ENCODE measurements around the gene PI4KA. TPM values are rescaled to one million over a fixed set of nuclear protein-coding genes. Genes with fewer than 3 reads are reported as not detected.
A peak's percentile ranks its signal among the peaks of the same experiment; 100 is the strongest.
"Not testable (repeated sequence)": the region's sequence is repeated elsewhere in the genome, so short reads cannot be mapped to it uniquely, and the experiment has no call there.

The PI4KA gene
- polyA plus RNA-seq, 1 donor = 82.6 TPM

- no peak for DNase-seq
Observed at GRCh38 chr22:20724676-20725454, 133.7 kb downstream of the PI4KA start.

GRCh38 chr22:20721409-20722218, 137.0 kb downstream of the PI4KA start:
- DNase-seq = no peak

DNA sequence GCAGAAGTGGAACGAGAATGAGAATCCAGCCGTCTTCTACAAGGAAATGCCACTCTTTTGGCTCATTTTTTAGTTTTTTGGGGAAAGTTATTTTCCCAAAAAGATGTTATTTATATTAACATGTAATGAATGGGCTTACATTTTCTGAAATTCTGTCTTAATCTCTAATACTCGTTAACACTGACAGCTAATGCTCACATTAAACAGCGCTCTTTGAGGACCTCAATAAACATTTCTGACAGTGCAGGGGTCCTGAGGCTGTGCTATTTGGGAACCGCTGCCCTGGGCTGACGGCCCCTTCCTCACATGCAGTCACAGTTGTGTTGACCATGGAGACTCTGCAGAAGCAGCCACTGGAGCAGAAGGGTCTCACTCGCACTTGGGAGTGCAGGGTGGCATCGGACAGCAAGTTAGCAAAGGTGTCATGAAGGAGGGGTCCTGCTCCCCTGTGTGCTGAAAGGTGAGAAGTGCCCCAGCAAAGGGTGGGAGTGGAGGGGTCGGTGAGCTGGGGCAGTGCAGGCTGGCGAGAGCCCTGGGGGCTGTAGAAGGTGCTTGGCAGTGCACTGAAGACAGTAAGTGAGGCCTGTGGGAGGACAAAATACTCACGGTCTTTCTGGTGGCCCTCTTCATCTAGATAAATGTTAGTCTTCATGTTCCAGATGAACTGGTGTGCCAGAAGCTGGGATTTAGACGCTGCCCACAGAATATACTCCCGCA, 137.8 kb downstream of the PI4KA start:
- no peak for DNase-seq

DNA sequence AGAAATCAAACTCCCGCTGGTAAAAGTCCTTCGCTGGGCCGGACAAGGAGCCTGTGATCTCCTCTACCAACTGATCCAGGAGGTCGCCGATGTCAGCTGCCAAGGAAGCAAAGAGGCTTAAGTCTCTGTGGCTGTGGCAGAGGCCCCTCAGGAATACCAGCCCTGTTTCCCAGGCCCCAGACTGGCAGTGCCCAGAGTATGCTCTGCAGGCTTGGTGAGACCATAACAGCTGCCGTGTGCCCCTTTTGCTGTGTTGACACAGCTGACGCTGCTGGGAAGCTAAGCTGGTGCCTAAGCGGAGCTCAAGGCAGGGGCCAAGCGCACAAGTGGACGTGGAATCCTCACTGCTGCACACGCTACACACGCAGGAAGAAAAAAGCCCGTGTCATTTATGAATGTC, 139.9 kb downstream of the PI4KA start:
- not testable (repeated sequence) for DNase-seq

- DNase-seq = not testable (repeated sequence)
Observed at GRCh38 chr22:20717981-20718380, 140.6 kb downstream of the PI4KA start.

- not testable (repeated sequence) for DNase-seq
Observed at GRCh38 chr22:20717213-20717866, 141.3 kb downstream of the PI4KA start.

DNA sequence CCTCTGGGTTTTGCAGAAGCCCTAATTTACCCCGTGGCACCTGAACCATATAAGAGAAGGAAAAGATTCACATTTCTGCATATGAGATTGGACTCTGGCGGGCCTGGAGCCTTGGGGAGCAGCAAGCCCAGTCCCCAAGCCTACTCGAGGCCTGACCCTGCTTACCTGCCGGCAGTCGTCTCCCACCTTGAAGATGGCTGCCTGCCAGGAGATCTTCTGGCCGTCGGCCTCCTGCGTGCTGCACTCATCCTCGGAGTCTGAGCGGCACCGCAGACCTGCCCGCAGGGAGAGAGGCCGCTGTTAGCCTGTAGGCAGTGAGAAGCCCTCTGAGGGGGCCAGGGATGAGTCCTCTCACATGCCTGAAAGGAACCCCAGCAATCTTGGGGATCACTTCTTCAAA, 145.5 kb downstream of the PI4KA start:
- not testable (repeated sequence) for DNase-seq

DNA sequence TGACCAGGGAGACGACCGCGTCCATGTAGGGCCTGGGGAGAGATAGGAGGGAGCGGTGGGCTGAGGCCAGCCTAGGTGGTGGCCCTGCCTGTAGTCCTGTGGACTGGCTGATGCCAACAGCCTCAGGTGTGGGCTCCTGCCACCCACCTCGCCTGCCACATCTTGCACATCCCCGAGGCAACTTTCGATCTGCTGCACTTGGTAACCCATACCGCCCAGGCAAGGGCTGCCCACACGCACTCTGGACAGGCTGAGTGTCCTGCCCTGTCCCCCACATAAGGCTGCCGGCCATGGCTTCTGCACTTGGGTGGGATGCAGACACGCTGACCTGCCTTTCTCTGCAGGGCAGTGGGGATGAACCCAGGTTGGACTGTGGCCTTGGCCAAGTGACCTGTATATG, 148.6 kb downstream of the PI4KA start:
- DNase-seq = not testable (repeated sequence)

- DNase-seq = not testable (repeated sequence)
Observed at GRCh38 chr22:20707549-20708118, 151.0 kb downstream of the PI4KA start.

DNA sequence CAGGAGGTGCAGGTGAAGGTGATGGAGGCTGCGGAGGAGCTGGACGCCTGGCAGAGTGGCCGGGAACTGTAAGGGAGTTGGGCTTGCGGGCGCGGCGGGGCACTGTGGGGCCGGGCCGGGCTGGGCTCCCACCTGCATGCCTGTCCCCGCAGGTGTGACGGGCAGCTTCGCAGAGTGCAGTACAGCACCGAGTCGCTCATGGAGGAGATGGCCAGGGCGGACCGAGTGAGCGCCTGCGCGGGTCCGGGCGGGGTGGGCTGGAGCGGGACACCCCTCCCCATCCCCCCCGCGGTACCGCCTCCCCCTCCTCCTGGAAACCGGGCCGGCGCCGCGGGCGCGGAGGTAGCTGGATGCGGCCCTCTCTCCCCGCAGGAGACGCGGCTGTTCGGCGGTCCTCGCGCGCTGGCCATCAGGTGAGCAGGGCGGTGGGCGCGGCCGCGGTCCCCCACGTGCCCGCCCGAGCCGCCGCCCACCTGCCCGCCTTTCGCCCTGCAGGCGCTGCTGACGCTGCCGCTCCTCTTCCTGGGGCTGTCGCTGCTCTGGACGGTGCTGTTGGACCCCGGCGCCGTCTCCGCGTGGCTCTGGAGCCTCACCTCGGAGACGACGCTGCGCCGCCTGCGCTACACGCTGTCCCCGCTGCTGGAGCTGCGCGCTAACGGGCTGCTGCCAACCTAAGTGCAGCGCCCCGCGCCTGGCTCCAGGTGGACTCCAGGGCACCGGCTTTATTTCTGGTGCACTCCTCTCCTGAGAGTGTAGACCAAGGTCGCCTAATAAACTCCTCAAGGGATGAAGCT, 154.6 kb downstream of the PI4KA start:
- not testable (repeated sequence) for DNase-seq

DNA sequence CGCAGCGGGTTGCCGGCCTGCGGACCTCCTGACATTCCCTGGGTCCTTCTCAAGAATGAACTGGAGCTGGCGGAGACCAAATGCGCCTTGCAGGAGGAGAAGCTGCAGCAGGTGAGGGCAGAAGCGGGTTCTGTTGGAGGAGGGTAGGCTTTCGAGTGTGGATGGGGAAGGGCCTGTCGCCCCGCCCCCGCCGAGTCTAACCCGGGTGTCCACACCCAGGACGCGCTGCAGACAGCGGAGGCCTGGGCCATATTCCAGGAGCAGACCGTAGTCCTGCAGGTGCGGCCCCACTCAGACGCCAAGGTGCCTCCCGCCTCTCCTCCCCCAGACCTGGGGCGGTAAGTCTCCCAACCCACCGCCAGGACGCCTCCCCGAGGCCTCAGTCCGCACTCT, 155.2 kb downstream of the PI4KA start:
- not testable (repeated sequence) for DNase-seq

- DNase-seq = peak; percentile 84
Observed at GRCh38 chr22:20702546-20703413, 155.8 kb downstream of the PI4KA start.

- not testable (repeated sequence) for DNase-seq
Observed at GRCh38 chr22:20702175-20702545, 156.5 kb downstream of the PI4KA start.

- not testable (repeated sequence) for DNase-seq
Observed at GRCh38 chr22:20701680-20702136, 156.9 kb downstream of the PI4KA start.

DNA sequence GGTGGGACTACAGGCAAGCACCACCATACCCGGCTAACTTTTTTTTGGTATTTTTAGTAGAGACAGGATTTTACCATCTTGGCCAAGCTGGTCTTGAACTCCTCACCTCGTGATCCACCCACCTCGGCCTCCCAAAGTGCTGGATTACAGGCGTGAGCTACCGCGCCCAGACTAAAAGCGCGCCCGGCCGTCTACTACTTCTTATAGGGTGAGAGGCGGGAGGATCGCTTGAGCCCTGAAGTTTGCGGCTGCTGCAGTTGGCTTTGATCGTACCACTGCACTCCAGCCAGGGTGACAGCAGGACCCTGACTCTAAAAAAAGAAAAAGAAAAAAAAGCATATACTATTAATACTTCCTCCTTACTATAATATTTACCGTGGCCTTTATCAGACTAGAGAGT, 158.3 kb downstream of the PI4KA start:
- not testable (repeated sequence) for DNase-seq

- DNase-seq = not testable (repeated sequence)
Observed at GRCh38 chr22:20699856-20700255, 158.8 kb downstream of the PI4KA start.

DNA sequence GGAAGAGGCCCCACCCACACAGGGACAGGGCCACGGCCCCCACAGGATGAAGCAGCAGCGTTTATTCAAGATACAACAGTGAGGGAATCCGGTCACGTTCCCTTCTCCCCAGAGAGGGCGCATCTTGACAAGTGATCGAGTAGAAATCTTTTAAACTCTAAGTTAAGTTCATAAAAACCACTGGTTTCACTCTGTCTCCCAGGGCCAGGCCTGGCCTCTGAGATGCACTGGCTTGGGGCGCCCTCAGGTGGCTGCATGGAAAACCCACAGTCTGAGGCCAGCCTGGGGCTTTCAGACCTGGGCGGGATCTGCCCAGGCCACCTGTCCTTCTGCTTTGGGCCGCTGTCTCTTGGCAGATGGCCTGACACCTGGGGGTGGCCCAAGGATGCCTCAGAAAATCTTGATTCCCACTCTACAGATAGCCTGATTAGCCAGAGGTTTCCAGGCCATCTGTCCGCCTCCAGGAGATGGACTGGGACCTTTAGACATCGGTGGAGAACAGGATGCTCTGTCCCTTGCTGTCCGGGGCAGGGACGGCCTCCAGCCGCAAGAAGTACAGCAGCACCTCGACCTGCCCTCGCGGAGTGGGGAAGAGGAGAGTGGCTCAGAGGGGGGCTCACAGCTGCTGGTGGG, 161.0 kb downstream of the PI4KA start:
- peak; percentile 59 for DNase-seq

DNA sequence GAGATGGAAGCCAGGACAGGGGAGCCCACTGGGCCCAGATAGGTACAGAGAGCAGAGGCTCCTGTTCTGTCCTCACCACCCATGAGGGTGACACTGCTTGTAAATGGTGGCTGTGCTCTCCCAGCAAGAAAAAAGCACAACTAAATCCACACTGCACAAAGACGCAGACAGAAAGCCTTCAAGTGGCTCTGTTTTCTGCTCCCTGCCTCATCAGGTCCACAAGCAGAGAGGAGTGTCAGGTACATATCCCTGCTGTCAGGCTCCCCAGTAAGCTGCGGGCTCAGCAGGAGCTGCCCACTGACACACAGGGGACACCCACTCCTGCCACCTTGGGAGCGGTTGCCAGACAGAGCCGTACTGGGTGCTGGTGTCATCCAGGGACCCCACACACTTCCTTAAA, 162.6 kb downstream of the PI4KA start:
- DNase-seq = not testable (repeated sequence)

DNA sequence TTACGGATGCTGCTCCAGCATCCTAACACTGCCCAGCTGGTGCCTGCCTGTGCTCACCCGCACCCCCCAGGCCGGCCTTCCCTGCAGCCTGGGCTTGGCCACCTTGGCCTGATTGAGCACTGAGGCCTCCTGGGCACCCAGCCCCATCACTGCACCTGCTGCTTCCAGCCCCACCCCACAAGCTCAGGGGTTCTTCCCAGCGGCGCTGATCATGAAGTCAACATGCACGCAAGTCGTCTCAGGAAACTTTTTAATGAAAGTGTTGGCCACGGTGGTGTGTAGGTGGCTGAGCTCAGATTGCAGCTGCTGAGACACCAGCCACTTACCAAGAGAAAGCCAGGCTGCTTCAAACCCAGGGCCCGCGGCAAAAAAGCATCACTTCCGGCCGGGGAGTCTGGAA, 163.4 kb downstream of the PI4KA start:
- not testable (repeated sequence) for DNase-seq

Data from left kidney (tissue), 2 donors.